Astrocyte of the cerebellum (primary cell): ENCODE measurements around the gene LMF1.

Source experiments
- DNase-seq: peaks from one replicate; pipeline ENCODE4 v3.0.0-alpha.2; 2011; ENCODE audit warnings: low read depth
- H3K4me3 ChIP-seq: 2 replicates; pipeline ENCODE4 v1.5.1; 2011; ENCODE audit warnings: mild to moderate bottlenecking, low read depth, low read length, moderate library complexity
- in situ Hi-C: cut with HindIII; loops from 2 replicates; pipeline ENCODE4 v1.10.0; 2017; ENCODE audit warnings: low sequenced_read_pairs
- TF ChIP-seq, protein P1 (sequence below): IDR thresholded peaks from 2 replicates; pipeline ENCODE4 v1.5.1; 2012; ENCODE audit warnings: low read length, low read depth, moderate library complexity, mild to moderate bottlenecking; ENCODE audit errors: missing control alignments

Gene LMF1

DNA sequence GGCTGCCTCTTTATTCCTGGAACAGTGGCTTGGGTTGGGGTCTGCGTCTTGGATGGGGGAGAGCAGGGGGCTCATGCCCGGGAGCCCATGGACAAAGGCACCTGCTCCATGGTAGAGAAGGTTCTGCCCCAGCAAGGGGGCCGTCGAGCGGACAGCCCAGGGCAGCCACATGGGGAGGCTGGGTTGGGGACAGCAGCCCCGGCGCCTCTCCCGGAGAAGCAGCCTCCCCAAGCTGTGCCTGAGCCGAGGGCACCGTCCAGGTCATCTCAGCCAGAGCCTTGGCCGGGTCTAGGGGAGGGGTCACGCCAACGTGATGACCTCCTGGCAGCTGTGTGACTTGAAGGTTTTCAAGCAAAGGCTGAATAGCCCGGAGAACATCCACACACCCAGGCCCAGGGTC, 137.4 kb downstream of the LMF1 start:
- DNase-seq: no peak
- no peak overlapping the region for H3K4me3 ChIP-seq
- TF ChIP-seq, protein P1, sequence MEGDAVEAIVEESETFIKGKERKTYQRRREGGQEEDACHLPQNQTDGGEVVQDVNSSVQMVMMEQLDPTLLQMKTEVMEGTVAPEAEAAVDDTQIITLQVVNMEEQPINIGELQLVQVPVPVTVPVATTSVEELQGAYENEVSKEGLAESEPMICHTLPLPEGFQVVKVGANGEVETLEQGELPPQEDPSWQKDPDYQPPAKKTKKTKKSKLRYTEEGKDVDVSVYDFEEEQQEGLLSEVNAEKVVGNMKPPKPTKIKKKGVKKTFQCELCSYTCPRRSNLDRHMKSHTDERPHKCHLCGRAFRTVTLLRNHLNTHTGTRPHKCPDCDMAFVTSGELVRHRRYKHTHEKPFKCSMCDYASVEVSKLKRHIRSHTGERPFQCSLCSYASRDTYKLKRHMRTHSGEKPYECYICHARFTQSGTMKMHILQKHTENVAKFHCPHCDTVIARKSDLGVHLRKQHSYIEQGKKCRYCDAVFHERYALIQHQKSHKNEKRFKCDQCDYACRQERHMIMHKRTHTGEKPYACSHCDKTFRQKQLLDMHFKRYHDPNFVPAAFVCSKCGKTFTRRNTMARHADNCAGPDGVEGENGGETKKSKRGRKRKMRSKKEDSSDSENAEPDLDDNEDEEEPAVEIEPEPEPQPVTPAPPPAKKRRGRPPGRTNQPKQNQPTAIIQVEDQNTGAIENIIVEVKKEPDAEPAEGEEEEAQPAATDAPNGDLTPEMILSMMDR: no peak
- in situ Hi-C loops: loop anchor here (5.0 to 10.0 kb wide), 3 partner anchors 61 to 154 kb away; no protein-coding TSS in a partner anchor

DNA sequence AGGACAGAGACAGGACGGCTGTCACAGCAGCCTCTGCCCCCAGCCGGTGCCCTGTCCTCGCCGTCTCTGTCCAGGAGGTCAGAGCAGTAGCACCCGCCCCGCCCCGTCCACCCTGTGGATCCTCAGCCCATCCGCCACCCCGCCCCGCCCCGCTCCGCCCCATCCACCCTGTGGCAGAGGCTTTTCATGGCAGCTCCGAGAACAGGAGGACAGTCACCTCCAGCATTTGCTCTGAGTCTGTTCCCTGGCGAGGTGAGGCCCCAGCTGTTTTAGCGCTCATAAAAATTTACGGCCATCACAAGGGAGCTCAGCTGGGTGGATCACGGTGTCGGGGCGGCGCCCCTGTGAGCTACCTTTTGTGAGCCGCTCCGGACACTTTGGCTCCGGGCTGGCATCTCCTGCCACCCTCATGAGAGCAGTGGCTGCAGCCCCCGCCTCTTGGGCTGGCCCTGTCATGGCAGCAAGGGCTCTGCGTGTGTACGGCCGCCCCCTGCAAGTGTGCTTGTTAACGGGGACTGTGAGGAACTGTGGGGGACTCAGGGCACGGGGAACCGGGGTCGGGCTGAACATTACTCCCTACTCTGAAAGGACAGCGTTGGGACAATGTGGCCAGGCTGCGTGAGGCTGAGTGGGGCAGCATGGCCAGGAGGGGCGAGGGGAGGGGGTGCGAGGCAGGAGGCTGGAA, 138.0 kb downstream of the LMF1 start:
- TF ChIP-seq, protein P1: no peak
- in situ Hi-C loops: loop anchor here (5.0 to 10.0 kb wide), 3 partner anchors 62 to 155 kb away; no protein-coding TSS in a partner anchor
- H3K4me3 ChIP-seq: no peak overlapping the region
- no peak for DNase-seq

- no peak for DNase-seq
- in situ Hi-C loops: loop anchor here (5.0 to 10.0 kb wide), 3 partner anchors 63 to 156 kb away; no protein-coding TSS in a partner anchor
- H3K4me3 ChIP-seq: no peak overlapping the region
- TF ChIP-seq, protein P1: no peak
Measured at GRCh38 chr16:831571-832413, 139.0 kb downstream of the LMF1 start.

DNA sequence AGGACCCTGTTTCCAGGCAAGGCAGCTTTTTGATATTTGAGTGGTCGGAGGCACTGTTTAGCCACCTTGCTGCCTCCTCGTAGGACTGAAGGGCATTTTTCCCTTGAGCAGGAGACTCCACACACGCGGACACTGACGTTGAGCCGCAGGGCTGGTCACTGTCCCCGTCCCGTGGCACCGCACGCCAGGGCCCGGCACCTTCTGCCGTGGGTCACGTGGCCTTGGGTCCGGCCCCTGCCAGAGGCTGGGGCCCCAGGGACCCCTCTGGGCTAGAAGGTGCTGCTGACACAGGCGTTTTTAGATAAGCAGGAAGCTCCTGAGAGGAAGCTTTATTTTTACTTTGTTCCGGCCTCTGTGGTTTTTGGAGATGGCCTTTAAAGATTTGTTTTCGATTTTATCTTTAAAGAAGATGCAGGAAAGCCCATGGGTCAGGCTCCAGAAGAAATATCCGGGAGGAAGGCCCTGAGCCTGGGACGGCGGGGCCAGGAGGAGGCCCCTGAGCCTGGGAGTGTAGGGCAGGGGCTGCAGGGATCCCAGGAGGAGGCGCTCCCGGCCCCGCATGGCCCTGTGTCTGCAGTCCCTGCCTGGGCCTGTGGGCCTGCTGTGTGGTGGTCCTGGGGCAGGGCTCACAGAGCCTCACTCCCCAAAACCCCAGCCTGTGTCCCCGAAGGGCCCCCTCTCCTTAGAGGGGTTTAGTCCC, 139.8 kb downstream of the LMF1 start:
- DNase-seq: no peak
- TF ChIP-seq, protein P1: no peak
- in situ Hi-C loops: loop anchor here (5.0 to 10.0 kb wide), 3 partner anchors 64 to 156 kb away; no protein-coding TSS in a partner anchor
- no peak overlapping the region for H3K4me3 ChIP-seq

GRCh38 chr16:830107-830870, 140.5 kb downstream of the LMF1 start:
- TF ChIP-seq, protein P1: no peak
- no peak overlapping the region for H3K4me3 ChIP-seq
- in situ Hi-C loops: loop anchor here (5.0 to 10.0 kb wide), 3 partner anchors 65 to 157 kb away; no protein-coding TSS in a partner anchor

More at GRCh38 chr16:830107-830870, 140.5 kb downstream of the LMF1 start:
- DNase-seq: no peak
